Stimulated activated CD4-positive, alpha-beta T cell treated with anti-CD3 and anti-CD28 coated beads, Interleukin-4, amount 100 ng/mL, for 1 hour (primary cell): ENCODE results near the gene NINL.
"Not testable (repeated sequence)": the region's sequence is repeated elsewhere in the genome, so short reads cannot be mapped to it uniquely, and the experiment has no call there.

ENCODE experiments used
- DNase-seq: peaks from one replicate; pipeline ENCODE4 v3.0.0-alpha.2; 2020

Gene NINL

GRCh38 chr20:25584905-25585704 is at the start of gene NINL:
TSS of gene NINL (minus strand) at chr20:25585531. CDS start at chr20:25526587, 58,944 bp downstream.
- DNase-seq, result peak; percentile 50

- no peak for DNase-seq
Measured at GRCh38 chr20:25632940-25633790, 47.8 kb upstream of the NINL start.

- not testable (repeated sequence) for DNase-seq
Measured at GRCh38 chr20:25630615-25631014, 45.3 kb upstream of the NINL start.

GRCh38 chr20:25629816-25630499 is 44.6 kb upstream of the NINL start:
- no peak for DNase-seq

- no peak for DNase-seq
Measured at GRCh38 chr20:25626779-25627178, 41.4 kb upstream of the NINL start.

- DNase-seq, result no peak
Measured at GRCh38 chr20:25624500-25624939, 39.2 kb upstream of the NINL start.

GRCh38 chr20:25623736-25624499 is 38.6 kb upstream of the NINL start, which contains the start of gene NANP:
TSS of gene NANP (minus strand) at chr20:25624014. CDS start at chr20:25623948, 66 bp downstream.
- peak; percentile 83 for DNase-seq

- peak; percentile 22 for DNase-seq
Measured at GRCh38 chr20:25623225-25623735, 37.9 kb upstream of the NINL start.

GRCh38 chr20:25622450-25623224 is 37.3 kb upstream of the NINL start:
- no peak for DNase-seq

- no peak for DNase-seq
Measured at GRCh38 chr20:25622049-25622448, 36.7 kb upstream of the NINL start.

GRCh38 chr20:25619514-25619913 is 34.2 kb upstream of the NINL start:
- no peak for DNase-seq

GRCh38 chr20:25608774-25609173 is 23.4 kb upstream of the NINL start:
- DNase-seq, result no peak

- DNase-seq, result no peak
Measured at GRCh38 chr20:25606094-25606695, 20.9 kb upstream of the NINL start.

- no peak for DNase-seq
Measured at GRCh38 chr20:25605148-25605547, 19.8 kb upstream of the NINL start.

GRCh38 chr20:25604611-25605010 is 19.3 kb upstream of the NINL start:
- DNase-seq, result no peak

GRCh38 chr20:25602914-25603309 is 17.6 kb upstream of the NINL start:
- not testable (repeated sequence) for DNase-seq

- DNase-seq, result not testable (repeated sequence)
Measured at GRCh38 chr20:25602191-25602913, 17.0 kb upstream of the NINL start.

- no peak for DNase-seq
Measured at GRCh38 chr20:25601659-25602058, 16.3 kb upstream of the NINL start.

- DNase-seq, result no peak
Measured at GRCh38 chr20:25600632-25601031, 15.3 kb upstream of the NINL start.
